NCI-H2227 treated with DMSO at 0.1 percent for 48 hours (cell line): ENCODE results near the gene LHFPL2.

Experiments
- DNase-seq: peaks from one replicate; lab custom pipeline; 2025; lab: John Stamatoyannopoulos, UW

LHFPL2 gene

DNA sequence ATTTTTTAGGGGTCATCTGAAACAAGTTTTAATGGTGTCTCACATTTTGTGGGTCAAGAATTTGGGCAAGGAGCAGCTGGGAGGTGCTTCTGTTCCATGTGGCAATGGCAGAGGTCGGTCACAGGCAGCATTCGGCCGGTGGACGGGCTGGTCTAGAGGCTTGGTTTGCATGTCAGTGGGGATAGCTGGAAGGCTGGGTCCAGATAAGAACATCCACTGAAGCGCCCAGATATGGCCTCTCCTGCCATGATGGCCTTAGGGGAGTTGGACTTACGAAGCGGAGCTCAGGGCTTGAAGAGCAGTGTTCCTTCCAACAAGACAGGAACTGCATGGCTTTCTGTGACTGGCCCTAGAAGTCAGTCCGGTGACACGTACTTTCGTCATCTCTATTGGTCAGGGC lies 30.3 kb downstream of the LHFPL2 start:
- DNase-seq = no peak

DNA sequence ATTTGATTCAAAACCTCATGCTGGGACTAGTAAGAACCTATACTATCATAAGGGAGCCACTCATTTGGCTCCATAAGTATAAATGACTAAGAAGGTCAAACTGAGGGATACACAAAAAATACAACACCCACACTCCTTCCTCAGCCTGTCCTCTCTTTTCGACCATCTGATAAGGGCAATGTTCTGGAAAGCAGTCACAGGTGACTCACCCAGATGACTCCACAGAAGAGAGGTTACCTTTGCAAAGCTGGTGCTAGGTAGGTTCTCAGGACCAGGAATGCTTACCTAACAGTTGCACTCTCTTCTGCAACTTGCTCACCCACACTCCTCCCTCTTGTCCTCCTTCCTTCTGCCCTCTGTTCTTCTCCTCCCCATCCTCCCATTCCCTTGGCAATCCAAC lies 32.9 kb downstream of the LHFPL2 start:
- no peak for DNase-seq

DNA sequence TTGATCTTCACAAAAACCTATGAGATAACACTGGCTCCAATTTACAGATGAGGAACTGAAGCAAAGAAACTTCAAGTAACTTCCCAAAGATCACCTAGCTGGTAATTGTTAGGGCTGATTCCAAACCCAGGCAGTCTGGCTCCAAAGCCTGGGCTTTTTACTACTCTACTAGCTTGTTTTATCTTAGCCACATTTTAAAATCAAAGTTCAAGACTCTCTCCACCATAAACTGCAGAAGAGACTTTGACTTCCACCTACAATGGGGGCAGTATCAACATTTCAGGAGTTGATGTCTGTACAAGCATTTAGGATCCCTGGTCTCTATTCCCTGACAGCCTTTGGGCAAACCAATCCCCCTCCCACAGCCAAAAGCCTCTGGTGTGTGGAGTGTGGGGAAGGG lies 33.8 kb downstream of the LHFPL2 start:
- DNase-seq = no peak

DNA sequence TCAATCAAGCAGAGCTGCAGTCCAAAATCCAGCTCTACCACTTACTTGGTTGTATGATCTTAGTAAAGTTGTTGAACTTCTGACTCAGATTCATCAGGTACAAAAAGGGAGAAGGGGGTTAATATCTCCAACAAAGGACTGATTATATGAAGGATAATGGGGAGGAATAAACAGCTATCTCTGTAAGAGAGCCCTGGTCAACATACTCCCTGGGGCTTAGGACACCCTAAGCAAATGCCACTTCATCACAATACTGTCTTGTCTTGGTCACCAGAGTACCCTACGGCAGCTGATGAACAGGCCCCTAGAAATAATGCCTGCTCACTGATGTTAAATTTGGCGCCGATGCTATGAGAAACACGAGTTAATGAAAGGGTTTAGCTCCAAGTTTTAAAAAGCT lies 34.8 kb downstream of the LHFPL2 start:
- no peak for DNase-seq

DNA sequence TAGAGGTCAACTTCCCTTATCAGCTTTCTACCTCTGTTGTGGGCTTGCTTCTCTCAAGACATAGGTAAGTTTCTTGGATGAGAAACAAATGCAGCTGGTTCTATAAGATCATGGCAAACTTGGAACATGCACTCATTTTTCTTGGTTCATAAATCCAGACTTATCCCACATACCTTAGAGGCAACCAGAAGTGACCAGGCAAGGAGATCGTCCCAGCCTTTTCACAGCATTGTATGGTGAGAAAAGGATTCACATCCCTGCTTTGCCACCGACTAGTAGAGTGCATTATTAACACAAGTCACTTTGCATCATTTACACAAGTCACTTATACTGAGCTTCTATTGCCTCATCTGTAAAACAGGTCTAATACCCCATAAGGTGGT lies 35.4 kb downstream of the LHFPL2 start:
- no peak for DNase-seq

DNA sequence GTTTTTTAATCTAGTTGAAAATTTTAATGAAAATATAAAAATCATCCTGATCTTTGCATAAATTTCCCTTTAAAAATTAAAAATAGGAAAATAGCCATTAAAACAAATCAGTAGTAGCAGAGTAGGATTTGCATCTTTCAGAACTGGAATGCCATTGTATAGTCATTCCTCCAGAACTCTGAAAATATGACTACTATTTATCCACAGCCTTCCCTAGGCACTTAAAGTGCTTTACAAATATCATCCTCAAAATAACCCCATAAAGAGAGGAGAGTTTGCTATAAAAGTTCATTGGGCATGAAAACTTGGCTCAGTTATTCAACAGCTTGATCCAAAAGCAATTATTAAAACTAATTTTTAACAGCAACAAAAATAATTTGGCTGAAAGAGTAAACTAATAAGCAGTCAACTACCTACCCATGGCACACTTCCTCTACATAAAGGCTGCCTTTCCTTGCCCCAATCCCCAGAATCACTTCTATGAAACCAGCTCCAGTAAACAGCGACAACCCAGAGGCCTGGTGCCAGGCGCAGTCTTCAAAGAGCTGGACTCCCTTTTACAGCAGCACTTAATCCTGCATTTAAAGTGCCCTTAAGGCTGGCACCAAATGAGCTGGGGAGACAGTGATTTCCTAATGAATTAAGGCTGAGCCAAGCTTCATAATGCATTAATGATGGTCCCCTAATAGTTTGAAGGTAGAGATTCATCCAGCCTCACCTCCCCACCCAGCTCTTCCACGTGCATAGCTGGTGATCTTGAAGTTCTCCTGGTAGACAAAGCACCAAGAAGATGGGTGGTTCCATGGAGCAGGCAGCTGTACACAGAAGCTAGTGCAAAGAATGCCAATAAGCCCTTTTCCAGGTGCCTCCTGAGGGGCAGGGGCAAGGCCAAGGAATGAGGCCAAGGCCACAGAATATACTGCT lies 36.1 kb downstream of the LHFPL2 start:
- DNase-seq = no peak

DNA sequence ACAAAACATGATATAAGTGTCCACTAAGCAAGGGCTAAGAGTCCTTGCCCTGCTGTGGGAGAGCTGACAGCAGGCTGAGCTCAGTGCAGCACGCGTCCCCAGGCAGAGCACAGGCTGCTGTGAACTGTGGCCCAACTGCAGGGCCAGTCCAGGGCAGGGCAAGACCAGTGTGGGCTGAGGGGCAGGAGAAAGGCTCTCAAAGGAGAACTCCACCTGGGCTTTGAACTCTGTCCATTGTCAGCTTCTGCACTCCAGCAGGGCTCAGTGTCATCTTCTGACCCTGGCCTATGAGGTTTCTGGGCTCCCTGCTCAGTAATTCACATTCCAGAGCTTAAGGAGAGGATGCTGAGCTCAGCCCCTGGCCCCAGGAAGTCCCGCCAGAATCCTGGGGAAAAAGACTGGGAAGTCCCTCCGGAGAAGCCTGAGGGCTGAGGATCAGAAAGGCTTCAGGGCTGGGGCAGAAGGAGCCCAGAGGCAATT lies 37.4 kb downstream of the LHFPL2 start:
- no peak for DNase-seq

DNA sequence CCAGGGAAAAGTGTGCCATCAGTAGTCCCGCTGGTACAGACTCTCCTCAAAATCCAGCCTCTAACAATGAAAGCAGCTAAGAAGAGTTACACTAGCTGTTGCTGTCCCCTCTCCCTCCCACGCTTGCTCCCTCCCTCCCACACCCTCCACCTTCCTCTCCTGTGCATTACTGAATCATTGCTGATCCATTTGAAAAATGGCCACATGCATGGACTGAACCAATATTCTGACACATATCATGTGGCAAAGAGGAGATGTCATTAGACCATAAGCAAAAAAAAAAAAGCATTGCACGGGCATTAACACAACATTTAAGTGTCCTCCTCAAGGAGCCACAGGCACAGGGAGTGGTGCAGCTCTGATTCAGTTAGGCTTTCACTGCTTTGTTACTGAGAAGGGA lies 37.9 kb downstream of the LHFPL2 start:
- no peak for DNase-seq

DNA sequence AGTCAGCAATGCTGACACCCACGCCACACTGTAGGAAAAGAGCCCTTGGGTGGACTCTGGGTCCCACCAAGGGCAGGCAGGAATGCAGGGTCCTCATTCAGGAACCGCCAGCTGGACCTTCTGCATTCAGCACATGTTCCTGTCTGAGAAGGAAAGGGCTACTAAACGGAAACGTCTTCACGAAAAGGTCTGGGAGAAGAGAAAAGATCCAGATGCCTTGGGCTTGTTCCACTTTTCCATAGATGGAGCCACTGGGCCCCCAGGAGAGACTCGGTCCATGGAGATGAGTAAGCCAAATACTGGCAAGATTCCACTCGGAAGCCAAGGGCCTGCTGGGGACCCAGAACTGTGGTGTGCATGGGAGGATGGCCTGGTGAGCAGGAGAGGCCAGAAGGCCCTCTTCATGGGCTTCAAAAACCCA lies 38.4 kb downstream of the LHFPL2 start:
- DNase-seq = no peak

DNA sequence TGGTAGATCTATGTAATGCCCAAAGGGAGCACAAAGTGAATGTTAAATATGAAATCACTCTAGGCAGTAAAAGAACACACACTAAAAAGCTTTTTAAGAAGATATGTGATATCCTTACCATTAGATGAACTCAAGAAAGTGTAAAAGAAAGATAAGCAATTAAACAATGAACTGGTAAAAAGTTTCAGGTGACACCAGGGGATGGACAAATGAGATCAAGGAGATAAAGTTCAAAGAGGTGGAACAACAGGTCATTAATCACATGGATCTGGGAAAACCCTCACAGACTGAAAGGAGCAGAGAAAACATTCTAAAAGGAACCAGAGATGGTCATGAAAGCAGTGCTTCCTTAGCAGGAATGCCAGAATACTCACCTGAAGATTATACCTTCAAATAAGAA lies 40.7 kb downstream of the LHFPL2 start:
- no peak for DNase-seq

DNA sequence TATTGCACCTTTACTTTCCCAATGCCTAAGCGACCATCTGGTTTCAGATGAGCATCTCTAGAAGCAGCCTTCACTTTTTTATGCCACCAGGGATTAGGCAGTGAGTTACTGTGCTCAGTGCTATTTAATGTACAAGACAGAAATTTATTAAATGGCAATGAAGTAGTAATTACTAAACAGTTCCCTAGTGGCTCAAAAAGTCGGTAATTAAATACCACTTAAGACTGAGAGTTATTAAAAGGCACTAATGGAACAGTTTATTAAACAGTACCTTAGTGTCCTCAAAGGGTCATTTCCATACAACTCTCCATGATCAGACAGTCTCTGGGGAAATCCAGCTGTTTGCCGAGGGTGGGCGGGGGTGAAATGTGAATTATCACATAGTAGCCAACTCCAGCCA lies 42.3 kb downstream of the LHFPL2 start:
- DNase-seq = no peak

DNA sequence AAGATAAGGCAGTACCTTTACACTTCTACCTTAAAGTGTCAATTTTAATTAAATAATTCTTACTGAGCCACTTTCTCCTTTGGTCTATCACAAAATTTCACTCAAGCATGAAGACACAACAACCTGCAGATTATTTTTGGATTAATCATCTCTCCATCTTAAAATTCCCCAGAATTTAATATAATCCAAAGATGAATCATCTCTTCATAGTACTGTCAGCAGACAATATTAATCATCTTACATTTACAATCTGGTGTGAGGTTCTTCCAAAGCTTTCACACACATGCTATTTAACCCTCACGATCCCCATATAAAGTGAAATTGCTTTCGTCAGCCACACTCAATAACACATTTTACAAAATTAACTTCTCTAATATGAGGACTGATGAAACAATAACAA lies 43.0 kb downstream of the LHFPL2 start:
- no peak for DNase-seq

DNA sequence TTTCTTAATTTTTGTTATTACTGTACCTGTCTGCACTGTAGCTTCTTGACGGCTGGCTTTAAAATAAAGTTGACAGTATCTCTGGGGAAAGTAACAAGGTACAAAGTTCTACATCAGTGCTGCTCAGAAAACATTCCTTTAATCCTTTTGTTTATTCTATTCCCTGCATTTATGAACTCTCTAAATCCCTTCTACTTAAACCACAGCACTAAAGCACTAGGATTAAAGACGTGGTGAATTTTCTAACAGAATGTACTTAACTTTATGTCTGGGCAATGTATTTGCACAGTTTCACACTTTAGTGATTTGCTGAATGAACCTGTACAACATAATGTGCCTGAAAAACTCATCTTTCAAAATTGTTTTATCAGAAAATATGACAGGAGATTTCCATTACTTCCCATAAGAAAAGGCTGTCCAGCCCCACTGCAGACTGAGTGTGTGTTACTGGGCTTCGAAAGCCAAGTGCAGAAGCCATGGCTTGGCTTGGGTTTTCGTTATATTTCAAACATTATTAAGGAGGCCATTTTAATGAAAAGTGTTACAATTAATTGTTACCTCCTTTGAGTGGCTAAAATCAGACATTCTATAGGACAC lies 43.8 kb downstream of the LHFPL2 start:
- DNase-seq = no peak

DNA sequence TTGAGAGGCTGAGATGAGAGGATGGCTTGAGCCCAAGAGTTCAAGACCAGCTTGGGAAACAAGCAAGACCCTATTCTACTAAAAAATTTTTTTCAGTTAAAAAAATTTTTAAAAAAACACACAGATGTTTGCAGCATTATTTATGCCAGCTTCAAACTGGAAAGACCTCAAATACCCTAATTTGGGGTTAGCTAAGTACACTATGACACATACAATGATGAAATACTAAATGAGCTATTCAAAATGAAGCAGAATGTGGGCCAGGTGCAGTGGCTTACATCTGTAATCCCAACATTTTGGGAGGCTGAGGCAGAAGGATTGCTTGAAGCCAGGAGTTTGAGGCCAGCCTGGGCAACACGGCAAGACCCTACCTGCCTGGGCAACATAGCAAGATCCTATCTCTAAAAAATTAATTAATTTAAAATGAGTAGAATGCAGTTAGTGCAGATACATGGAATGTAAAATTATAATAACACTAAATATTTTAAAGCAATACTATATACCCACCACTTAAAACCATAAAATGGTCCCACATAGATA lies 44.9 kb downstream of the LHFPL2 start:
- no peak for DNase-seq

DNA sequence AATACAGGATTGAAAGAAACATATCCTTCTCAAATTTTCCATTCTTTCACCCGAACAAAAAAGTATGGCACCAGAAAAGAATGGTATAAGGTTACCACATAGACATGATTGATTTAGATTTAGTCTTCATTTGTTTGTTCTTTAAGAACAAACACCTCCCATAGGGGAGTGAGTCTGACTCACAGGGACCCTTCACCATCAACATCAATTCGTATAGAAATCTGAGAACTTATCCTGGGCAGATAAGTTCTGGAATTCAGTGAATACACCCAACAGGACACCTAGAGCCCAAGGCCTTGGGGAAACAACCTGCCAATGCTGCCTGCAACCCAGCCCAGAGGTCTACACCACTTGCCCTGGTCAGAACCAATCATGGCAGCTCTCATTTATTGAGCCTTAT lies 46.2 kb downstream of the LHFPL2 start:
- no peak for DNase-seq

DNA sequence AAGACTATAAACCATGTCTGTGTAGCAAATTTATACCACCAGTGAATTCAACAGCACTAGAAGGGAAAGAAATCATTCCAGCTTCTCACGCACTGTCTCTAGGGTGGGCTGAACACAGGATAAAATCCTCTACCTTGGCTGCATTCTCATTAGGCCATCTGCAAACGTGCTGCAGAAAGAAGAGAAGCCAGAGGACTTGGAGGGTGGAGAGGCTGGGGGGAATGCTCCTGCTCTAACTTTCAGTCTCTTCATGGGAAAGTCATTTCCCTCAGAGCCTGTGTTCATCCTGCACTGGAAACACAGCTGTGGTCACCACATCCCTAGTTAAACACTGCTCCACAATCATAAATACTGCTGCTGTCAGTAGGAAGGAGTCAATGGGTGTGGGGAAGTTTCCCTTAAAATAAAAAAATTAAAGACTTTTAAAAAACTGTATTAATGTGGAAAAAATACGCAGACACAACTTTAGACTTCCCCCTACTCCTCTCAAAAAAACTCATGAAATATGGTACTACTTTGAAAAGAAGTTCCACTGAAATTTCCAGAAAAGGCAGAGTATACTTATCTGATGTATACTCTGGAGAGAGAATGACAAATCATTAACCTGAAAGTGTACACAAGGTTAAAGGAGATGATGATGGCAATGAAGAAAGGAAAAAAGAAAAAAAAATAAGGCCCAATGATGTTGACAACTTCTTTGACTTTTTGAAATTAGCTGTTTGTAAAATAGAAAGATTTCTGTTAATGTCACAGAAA lies 46.8 kb downstream of the LHFPL2 start:
- no peak for DNase-seq

DNA sequence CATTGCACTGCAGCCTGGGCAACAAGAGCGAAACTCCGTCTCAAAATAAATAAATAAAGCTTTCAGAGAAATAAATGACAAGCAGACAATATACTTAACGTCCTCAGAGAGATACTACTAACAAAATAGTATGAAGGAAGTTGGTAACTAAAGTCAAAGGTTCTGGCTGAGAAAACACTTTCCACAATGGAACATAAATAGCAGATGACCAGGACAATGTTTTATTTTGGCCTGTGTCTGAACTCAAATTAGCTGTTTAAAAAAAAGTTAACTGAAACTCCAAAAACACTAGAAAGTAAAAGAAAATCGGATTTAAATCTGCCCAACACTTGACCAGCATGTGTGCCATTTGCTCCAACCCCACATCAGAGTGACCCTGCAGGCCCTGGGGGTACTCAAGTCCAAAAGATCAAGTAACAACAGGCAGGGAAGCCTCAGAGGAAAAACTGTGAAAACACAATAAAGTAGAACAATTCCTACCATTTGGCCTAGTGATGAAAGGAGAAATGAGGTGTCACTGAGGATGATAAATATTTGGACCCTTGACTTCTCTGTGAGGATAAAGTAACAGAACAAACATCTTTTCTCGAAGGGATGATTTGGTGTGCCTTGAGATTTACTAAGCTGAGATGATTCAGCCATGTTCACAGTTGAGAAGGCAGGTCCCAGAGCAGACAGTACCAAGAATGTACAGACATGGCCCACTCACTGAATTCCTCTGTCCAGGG lies 47.7 kb downstream of the LHFPL2 start:
- no peak for DNase-seq

DNA sequence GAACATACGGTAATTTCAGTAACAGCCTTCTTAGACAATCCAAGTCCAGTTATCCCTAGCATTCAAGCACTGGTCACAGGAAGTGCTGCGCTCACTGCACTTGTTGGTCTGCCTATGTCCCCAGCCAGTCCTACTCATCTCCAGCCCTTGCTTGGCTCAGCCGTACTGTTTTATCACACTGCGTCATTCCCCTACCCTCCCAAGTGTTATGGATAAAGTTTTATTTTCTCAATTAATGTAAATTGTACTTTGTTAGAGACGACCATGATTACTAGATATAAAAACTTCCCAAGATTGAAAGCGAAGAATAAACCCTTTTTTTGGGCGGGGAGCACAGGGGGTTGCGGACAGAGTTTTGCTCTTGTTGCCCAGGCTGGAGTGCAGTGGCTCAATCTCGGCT lies 49.6 kb downstream of the LHFPL2 start:
- DNase-seq = no peak

DNA sequence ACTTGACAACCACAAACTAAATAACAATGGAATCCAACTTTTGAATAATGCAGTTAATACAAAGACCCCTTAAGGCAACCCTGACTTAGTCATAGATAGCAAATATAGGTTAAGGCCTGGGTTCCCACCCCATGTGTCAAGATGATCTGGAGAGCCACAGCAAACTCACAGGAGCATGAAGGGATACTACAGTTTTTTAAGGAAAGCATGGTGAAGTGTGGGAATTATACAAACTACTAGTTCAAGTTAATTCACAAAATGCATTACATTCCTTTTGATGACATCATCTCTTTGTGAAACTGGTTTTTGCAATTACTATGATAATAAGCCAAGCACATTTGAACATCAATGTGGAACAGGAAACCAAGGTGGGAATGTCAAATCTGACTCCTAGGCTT lies 50.6 kb downstream of the LHFPL2 start:
- no peak for DNase-seq

DNA sequence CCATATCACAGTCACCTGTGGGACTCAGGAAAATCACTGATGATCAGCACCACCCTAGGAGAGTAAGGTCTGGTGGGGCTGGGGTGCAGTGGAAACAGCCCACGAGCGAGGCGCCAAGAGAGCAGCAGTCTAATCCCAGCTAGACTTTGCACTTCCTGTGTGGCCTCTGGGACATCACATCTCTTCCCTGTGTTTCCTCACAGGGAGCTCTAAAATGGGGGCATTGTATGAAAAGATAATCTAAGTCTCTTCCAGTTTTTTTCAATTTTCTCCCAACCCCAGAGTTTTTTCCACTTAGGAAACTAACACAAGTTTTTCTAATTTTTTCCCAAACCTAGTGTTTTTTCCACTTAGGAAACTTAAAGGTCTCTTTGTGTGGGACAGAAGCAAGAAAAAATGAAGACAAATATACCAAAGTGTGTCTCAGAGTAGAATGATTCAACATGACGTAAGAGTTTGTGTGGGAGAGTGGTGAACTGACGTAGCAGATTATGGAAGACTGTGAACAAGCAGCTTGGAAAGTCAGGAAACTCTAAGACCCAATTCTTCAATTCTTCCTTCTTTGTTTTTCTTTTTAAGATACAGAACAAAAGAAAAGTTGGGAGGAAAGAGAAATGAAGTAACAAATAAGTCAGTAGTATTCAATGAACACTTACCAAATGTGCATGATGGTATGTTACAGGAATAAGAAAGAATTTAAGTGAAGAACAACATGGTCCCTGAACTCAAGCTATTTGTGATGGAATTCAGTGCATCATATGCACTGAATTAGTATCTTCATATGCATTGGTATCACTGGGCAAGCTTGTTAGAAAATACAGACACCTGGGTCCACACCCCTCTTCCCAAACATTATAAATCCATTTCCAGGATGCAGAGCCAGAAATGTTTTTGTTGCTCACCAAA lies 51.3 kb downstream of the LHFPL2 start:
- no peak for DNase-seq

DNA sequence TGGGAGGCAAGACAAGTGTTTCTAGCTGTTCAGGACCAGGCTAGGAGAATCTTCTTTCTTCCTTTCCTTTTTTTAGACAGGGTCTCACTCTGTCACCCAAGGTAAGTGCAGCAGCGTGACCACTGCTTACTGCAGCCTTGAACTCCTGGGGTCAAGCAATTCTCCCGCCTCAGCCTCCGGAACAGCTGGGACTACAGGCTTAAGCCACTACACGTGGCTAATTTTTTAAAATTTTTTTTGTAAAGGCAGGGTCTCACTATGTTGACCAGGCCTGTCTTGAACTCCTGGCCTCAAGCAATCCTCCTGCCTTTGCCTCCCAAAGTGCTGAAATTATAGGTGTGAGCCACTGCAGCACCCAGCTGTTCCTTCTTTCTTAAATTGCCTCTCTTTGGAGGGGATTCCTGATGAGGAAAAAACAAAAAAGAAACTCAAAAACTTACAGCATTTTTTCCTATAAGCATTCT lies 53.1 kb downstream of the LHFPL2 start:
- DNase-seq = no peak
